IMR-90 (cell line): ENCODE data around the gene B4GALT1.

Experiments
- BHLHE40 ChIP-seq: fragments of 150-350 bp; IDR thresholded peaks from 2 replicates; pipeline ENCODE4 v1.6.1; 2016; ENCODE audit warnings: mild to moderate bottlenecking, low read depth, low read length
- CEBPB ChIP-seq: IDR thresholded peaks from 2 replicates; pipeline ENCODE4 v1.6.1; 2012; ENCODE audit warnings: low read depth, low read length, improper control_type of control experiment
- CHD1 ChIP-seq: IDR thresholded peaks from 2 replicates; pipeline ENCODE4 v1.6.1; 2012; ENCODE audit warnings: low read depth, low read length, improper control_type of control experiment
- FOS ChIP-seq: fragments of 150-350 bp; IDR thresholded peaks from 2 replicates; pipeline ENCODE4 v1.6.1; 2016; ENCODE audit warnings: low read depth, low read length
- MAFK ChIP-seq: IDR thresholded peaks from 2 replicates; pipeline ENCODE4 v1.6.1; 2012; ENCODE audit warnings: low read depth, low read length, improper control_type of control experiment
- MXI1 ChIP-seq: IDR thresholded peaks from 2 replicates; pipeline ENCODE4 v1.6.1; 2012; ENCODE audit warnings: low read depth, mild to moderate bottlenecking, low read length, moderate library complexity, borderline replicate concordance
- POLR2A ChIP-seq: IDR thresholded peaks from 2 replicates; pipeline ENCODE4 v1.6.1; 2012; ENCODE audit warnings: mild to moderate bottlenecking, low read depth, low read length
- RCOR1 ChIP-seq: IDR thresholded peaks from 2 replicates; pipeline ENCODE4 v1.6.1; 2012; ENCODE audit warnings: mild to moderate bottlenecking, low read length, improper control_type of control experiment; ENCODE audit not compliant: insufficient replicate concordance
- RFX5 ChIP-seq: IDR thresholded peaks from 2 replicates; pipeline ENCODE4 v1.8.0; 2012; ENCODE audit warnings: low read depth, mild to moderate bottlenecking, low read length, moderate library complexity
- TF ChIP-seq, protein P1 (sequence below): conservative IDR thresholded peaks from 2 replicates; pipeline ENCODE4 v1.5.1; 2012; ENCODE audit warnings: mild to moderate bottlenecking, low read depth, low read length, improper control_type of control experiment
- TF ChIP-seq, protein P2 (sequence below): fragments of 150-350 bp; IDR thresholded peaks from 2 replicates; pipeline ENCODE4 v1.6.1; 2017; ENCODE audit warnings: mild to moderate bottlenecking, antibody characterized with exemption, low read length, low read depth
- TF ChIP-seq, protein P3 (sequence below): fragments of 150-350 bp; IDR thresholded peaks from 2 replicates; pipeline ENCODE4 v1.6.1; 2016; ENCODE audit warnings: low read depth, mild to moderate bottlenecking, low read length, moderate library complexity, borderline replicate concordance

DNA sequence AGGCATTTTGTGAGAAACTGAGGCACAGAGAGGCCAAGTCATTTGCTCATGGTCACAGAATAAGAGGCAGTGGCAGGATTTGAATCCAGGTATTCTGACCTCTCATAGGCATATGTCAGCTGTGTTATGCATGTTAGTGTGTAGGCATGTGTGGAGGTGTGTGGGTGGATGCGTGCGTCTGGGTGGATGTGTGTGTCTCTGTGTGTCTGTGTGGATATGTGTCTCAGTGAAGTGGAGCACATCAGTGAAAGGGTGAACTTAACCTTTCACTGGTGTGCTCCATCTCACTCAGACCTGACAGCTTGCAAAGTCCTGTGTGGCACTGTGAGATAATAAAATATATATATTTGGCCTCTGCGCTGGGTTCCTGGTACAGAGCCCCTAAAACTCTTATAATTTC lies 58.7 kb downstream of the B4GALT1 start:
- TF ChIP-seq, protein P1, sequence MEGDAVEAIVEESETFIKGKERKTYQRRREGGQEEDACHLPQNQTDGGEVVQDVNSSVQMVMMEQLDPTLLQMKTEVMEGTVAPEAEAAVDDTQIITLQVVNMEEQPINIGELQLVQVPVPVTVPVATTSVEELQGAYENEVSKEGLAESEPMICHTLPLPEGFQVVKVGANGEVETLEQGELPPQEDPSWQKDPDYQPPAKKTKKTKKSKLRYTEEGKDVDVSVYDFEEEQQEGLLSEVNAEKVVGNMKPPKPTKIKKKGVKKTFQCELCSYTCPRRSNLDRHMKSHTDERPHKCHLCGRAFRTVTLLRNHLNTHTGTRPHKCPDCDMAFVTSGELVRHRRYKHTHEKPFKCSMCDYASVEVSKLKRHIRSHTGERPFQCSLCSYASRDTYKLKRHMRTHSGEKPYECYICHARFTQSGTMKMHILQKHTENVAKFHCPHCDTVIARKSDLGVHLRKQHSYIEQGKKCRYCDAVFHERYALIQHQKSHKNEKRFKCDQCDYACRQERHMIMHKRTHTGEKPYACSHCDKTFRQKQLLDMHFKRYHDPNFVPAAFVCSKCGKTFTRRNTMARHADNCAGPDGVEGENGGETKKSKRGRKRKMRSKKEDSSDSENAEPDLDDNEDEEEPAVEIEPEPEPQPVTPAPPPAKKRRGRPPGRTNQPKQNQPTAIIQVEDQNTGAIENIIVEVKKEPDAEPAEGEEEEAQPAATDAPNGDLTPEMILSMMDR, result no peak
- TF ChIP-seq CHD1 (no peak), POLR2A (no peak), FOS (no peak), BHLHE40 (no peak), MXI1 (no peak), RCOR1 (no peak), RFX5 (no peak), MAFK (no peak), CEBPB (no peak)
- TF ChIP-seq, protein P2, sequence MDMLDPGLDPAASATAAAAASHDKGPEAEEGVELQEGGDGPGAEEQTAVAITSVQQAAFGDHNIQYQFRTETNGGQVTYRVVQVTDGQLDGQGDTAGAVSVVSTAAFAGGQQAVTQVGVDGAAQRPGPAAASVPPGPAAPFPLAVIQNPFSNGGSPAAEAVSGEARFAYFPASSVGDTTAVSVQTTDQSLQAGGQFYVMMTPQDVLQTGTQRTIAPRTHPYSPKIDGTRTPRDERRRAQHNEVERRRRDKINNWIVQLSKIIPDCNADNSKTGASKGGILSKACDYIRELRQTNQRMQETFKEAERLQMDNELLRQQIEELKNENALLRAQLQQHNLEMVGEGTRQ, result no peak
- TF ChIP-seq, protein P3, sequence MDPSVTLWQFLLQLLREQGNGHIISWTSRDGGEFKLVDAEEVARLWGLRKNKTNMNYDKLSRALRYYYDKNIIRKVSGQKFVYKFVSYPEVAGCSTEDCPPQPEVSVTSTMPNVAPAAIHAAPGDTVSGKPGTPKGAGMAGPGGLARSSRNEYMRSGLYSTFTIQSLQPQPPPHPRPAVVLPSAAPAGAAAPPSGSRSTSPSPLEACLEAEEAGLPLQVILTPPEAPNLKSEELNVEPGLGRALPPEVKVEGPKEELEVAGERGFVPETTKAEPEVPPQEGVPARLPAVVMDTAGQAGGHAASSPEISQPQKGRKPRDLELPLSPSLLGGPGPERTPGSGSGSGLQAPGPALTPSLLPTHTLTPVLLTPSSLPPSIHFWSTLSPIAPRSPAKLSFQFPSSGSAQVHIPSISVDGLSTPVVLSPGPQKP, result no peak
